HG02973 (cell line): Measurements from ENCODE around the gene CNGA4.
"Not testable (repeated sequence)": the region's sequence is repeated elsewhere in the genome, so short reads cannot be mapped to it uniquely, and the experiment has no call there.

Experiments used
- ATAC-seq: cut with Tn5 transposase; IDR thresholded peaks from one replicate; pipeline ENCODE4 v1.9.1; 2021; ENCODE audit warnings: moderate library complexity; ENCODE audit not compliant: unreplicated experiment

CNGA4 gene

GRCh38 chr11:6224421-6224820, 14.5 kb upstream of the CNGA4 start:
- ATAC-seq = no peak

GRCh38 chr11:6225024-6225423, 13.9 kb upstream of the CNGA4 start:
- no peak for ATAC-seq

- ATAC-seq = no peak
Measured at GRCh38 chr11:6225896-6226295, 13.0 kb upstream of the CNGA4 start.

- ATAC-seq = no peak
Measured at GRCh38 chr11:6228520-6228919, 10.4 kb upstream of the CNGA4 start.

GRCh38 chr11:6229911-6230310, 9.0 kb upstream of the CNGA4 start:
- ATAC-seq = no peak

- ATAC-seq = no peak
Measured at GRCh38 chr11:6232899-6233298, 6.0 kb upstream of the CNGA4 start.

- peak; percentile 0 for ATAC-seq
Measured at GRCh38 chr11:6233984-6234386, 4.9 kb upstream of the CNGA4 start.

GRCh38 chr11:6234387-6235107, 4.3 kb upstream of the CNGA4 start, which contains the start of gene FHIP1B:
TSS of gene FHIP1B (minus strand) at chr11:6234636. CDS start at chr11:6224516, 10,120 bp downstream.
- peak; percentile 95 for ATAC-seq

- no peak for ATAC-seq
Measured at GRCh38 chr11:6237266-6237665, 1.6 kb upstream of the CNGA4 start.

GRCh38 chr11:6237761-6238302, 1.1 kb upstream of the CNGA4 start:
- no peak for ATAC-seq

- no peak for ATAC-seq
Measured at GRCh38 chr11:6240139-6240538, 1.2 kb downstream of the CNGA4 start.

- ATAC-seq = no peak
Measured at GRCh38 chr11:6240781-6241180, 1.9 kb downstream of the CNGA4 start.

GRCh38 chr11:6241316-6241715, 2.4 kb downstream of the CNGA4 start:
- ATAC-seq = no peak

- no peak for ATAC-seq
Measured at GRCh38 chr11:6245536-6245935, 6.6 kb downstream of the CNGA4 start.

- ATAC-seq = no peak
Measured at GRCh38 chr11:6248248-6248647, 9.4 kb downstream of the CNGA4 start.

- ATAC-seq = not testable (repeated sequence)
Measured at GRCh38 chr11:6248897-6249296, 10.0 kb downstream of the CNGA4 start.

- ATAC-seq = no peak
Measured at GRCh38 chr11:6249770-6250555, 11.1 kb downstream of the CNGA4 start.

GRCh38 chr11:6251120-6251733, 12.3 kb downstream of the CNGA4 start:
- ATAC-seq = peak; percentile 73

- ATAC-seq = no peak
Measured at GRCh38 chr11:6251990-6252473, 13.1 kb downstream of the CNGA4 start.

- ATAC-seq = peak; percentile 87
Measured at GRCh38 chr11:6253197-6253596, 14.3 kb downstream of the CNGA4 start.

- ATAC-seq = no peak
Measured at GRCh38 chr11:6258141-6258540, 19.3 kb downstream of the CNGA4 start.
